Measurements from ENCODE around the gene ARRDC3. TPM values are rescaled to one million over a fixed set of nuclear protein-coding genes. Genes with fewer than 3 reads are reported as not detected.

ARRDC3 gene
- total and polyA plus RNA-seq, 10 of the 15 experiments (the other 5 are each of a cell fraction or from before 2014, with no cell fraction given) = 2.3 to 14.0 (median 8.6) TPM

GRCh38 chr5:91373600-91373999 is 9.5 kb downstream of the ARRDC3 start:
- RAD21 ChIA-PET (ENCODE audit: unreplicated experiment) = interaction anchor here (0.7 to 1.9 kb wide), 3 partner anchors 9 to 45 kb away, joined by 4 read pairs; partner anchors contain the start of gene ARRDC3
- SMC1A ChIA-PET (ENCODE audit: uncharacterized antibody, unreplicated experiment) = interaction anchor here (1.2 to 4.5 kb wide), 2 partner anchors 11 to 21 kb away, joined by 4 to 32 read pairs; partner anchors contain the start of gene ARRDC3
- TF ChIP-seq MAX (IDR thresholded peaks at IDR 0.05; ENCODE audit: low read depth, low read length) = no peak
- no peak for TF ChIP-seq SMC3 (IDR thresholded peaks at IDR 0.05; ENCODE audit: borderline replicate concordance, low read length)
- no peak for TF ChIP-seq PAX8 (IDR thresholded peaks at IDR 0.05)
- no peak for TF ChIP-seq CHD2 (IDR thresholded peaks at IDR 0.05; ENCODE audit: borderline replicate concordance, low read depth, low read length)
- no peak for TF ChIP-seq BCLAF1 (IDR thresholded peaks at IDR 0.05)
- TF ChIP-seq ETV6 (conservative IDR thresholded peaks at IDR 0.05 in 1 of 2, IDR thresholded peaks at IDR 0.05 in 1 of 2; ENCODE audit: borderline replicate concordance in 1 of 2, low read depth in 1 of 2) = no peak
- no peak for TF ChIP-seq RBBP5 (conservative IDR thresholded peaks at IDR 0.05)
- no peak for TF ChIP-seq POLR2AphosphoS5 (IDR thresholded peaks at IDR 0.05; ENCODE audit: low read length)
- TF ChIP-seq IKZF1 (conservative IDR thresholded peaks at IDR 0.05) = no peak
- TF ChIP-seq RAD51 (IDR thresholded peaks at IDR 0.05) = no peak
- no peak for TF ChIP-seq RAD21 (IDR thresholded peaks at IDR 0.05; ENCODE audit: insufficient read depth, low read depth, low read length)
- no peak for TF ChIP-seq HSF1 (IDR thresholded peaks at IDR 0.05; ENCODE audit: low read depth, low read length)
- TF ChIP-seq STAT3 (IDR thresholded peaks at IDR 0.05; ENCODE audit: low read depth, low read length) = no peak
- no peak for TF ChIP-seq NKRF (conservative IDR thresholded peaks at IDR 0.05)
- TF ChIP-seq LARP7 (IDR thresholded peaks at IDR 0.05) = no peak
- TF ChIP-seq BCL11A (IDR thresholded peaks at IDR 0.05; ENCODE audit: low read depth, low read length) = no peak
- no peak for TF ChIP-seq ZNF274 (IDR thresholded peaks at IDR 0.05; ENCODE audit: insufficient read depth, insufficient read length)
- TF ChIP-seq CBX5 (IDR thresholded peaks at IDR 0.05; ENCODE audit: low read depth) = no peak
- no peak for TF ChIP-seq NFIC (IDR thresholded peaks at IDR 0.05; ENCODE audit: low read depth, low read length)
- Histone ChIP-seq H3K4me2 (ENCODE audit: control insufficient read depth, insufficient read depth) (no peak overlapping the region), H2AFZ (ENCODE audit: control insufficient read depth, low read depth, low read length) (no peak overlapping the region), H3K79me2 (ENCODE audit: control insufficient read depth, insufficient read depth, low read length) (peaks cover 5% of the 10 kb centered on the region), H4K20me1 (ENCODE audit: control insufficient read depth, insufficient read depth) (no peaks in the 10 kb centered on the region), H3K4me3 (no peak overlapping the region), H3K4me1 (ENCODE audit: control insufficient read depth, insufficient read depth, low read length) (no peaks in the 10 kb centered on the region), H3K9ac (ENCODE audit: control insufficient read depth, insufficient read depth, low read length) (no peak overlapping the region), H3K27ac (ENCODE audit: control insufficient read depth, insufficient read depth) (no peak overlapping the region), H3K36me3 (ENCODE audit: control insufficient read depth in 2 of 2, insufficient read depth in 2 of 2, low read length in 1 of 2) (peaks cover 0 to 26% of the 10 kb centered on the region in 2 experiments), H3K27me3 (replicated peaks in 1 of 2; ENCODE audit: control insufficient read depth in 2 of 2, insufficient read depth in 2 of 2, low read length in 1 of 2) (no peaks in the 10 kb centered on the region), H3K9me3 (replicated peaks; ENCODE audit: control insufficient read depth, insufficient read depth, low read length) (no peaks in the 10 kb centered on the region)
- 98% methylated on average over 5 of the region's 5 CpGs for WGBS (ENCODE audit: insufficient coverage, insufficient replicate concordance, low lambda C conversion rate, missing lambda C conversion rate)
- BruUV-seq (replicated peaks) = no TSS peak
- CTCF ChIA-PET = interaction anchor here (1.2 to 2.8 kb wide), 2 partner anchors 11 to 154 kb away, joined by 8 to 25 read pairs; partner anchors contain the start of gene ARRDC3
- no peak for FAIRE-seq
- DNase-seq (ENCODE audit: low read depth, low spot score) = no peak
- in situ Hi-C loops (cut with MboI) (no loop called here), intact Hi-C loops (cut with micrococcal nuclease; ENCODE audit: unreplicated experiment) (no loop called here)
- POLR2A ChIA-PET = interaction anchor here (0.6 to 2.2 kb wide), 4 partner anchors 10 to 194 kb away, joined by 3 to 9 read pairs (median 4); partner anchors contain the start of gene ARRDC3
- ATAC-seq = no peak
